OCI-LY7 (cell line): ENCODE measurements around the gene TAS2R50. TPM values are rescaled to one million over a fixed set of nuclear protein-coding genes. Genes with fewer than 3 reads are reported as not detected.
"Not testable (repeated sequence)": the region's sequence is repeated elsewhere in the genome, so short reads cannot be mapped to it uniquely, and the experiment has no call there.

Experiments
- Bru-seq: library from RNA; stranded (reverse); fragments of 400-500 nt; gene quantifications from one replicate; lab custom pipeline; 2021; lab: Mats Ljungman, UMichigan
- BruChase-seq, 2 experiments: library from RNA; stranded (reverse); fragments of 400-500 nt; gene quantifications; one replicate each; lab custom pipeline; 2021; lab: Mats Ljungman, UMichigan
- BruUV-seq: library from RNA; stranded (reverse); fragments of 400-500 nt; replicated peaks from 2 replicates; lab custom pipeline; 2021; lab: Mats Ljungman, UMichigan
- CTCF ChIA-PET: fragments of 300-600 bp; sonication (Branson Sonifier 250); formaldehyde crosslinking; loops from one replicate; lab custom pipeline; 2022; ENCODE audit warnings: antibody characterized with exemption; ENCODE audit not compliant: unreplicated experiment; lab: Charles Lee
- POLR2A ChIA-PET: fragments of 300-600 bp; sonication (Branson Sonifier 250); formaldehyde crosslinking; loops from one replicate; lab custom pipeline; 2022; ENCODE audit warnings: antibody characterized with exemption; lab: Charles Lee
- DNase-seq: peaks from one replicate; pipeline ENCODE4 v3.0.0-alpha.2; 2015; ENCODE audit warnings: low spot score
- H2AFZ ChIP-seq: fragments of 200-600 bp; sonication (generic), shearing (Covaris generic); 2 replicates; pipeline ENCODE4 v1.6.1; 2014; ENCODE audit warnings: mild to moderate bottlenecking, antibody characterized with exemption, low read length, moderate library complexity
- H3K27ac ChIP-seq: fragments of 200-600 bp; sonication (generic); 2 replicates; pipeline ENCODE4 v1.5.1; 2014; ENCODE audit warnings: mixed run types, low read depth, mild to moderate bottlenecking, moderate library complexity, low read length, inconsistent platforms; ENCODE audit not compliant: poor library complexity, severe bottlenecking
- H3K36me3 ChIP-seq: fragments of 200-600 bp; sonication (generic); 2 replicates; pipeline ENCODE4 v1.6.1; 2014; ENCODE audit warnings: mild to moderate bottlenecking, antibody characterized with exemption, low read length, moderate library complexity, mixed read lengths; ENCODE audit not compliant: insufficient read depth
- H3K4me1 ChIP-seq: fragments of 200-600 bp; sonication (generic); 2 replicates; pipeline ENCODE4 v1.5.1; 2014; ENCODE audit warnings: mild to moderate bottlenecking, low read length; ENCODE audit not compliant: insufficient read depth, poor library complexity, severe bottlenecking
- H3K4me2 ChIP-seq: fragments of 200-600 bp; sonication (generic); 2 replicates; pipeline ENCODE4 v1.6.1; 2014; ENCODE audit warnings: mild to moderate bottlenecking, low read length
- H3K4me3 ChIP-seq: fragments of 200-600 bp; sonication (generic); 2 replicates; pipeline ENCODE4 v1.5.1; 2014; ENCODE audit warnings: mild to moderate bottlenecking, low read depth, low read length; ENCODE audit not compliant: poor library complexity, severe bottlenecking
- H3K79me2 ChIP-seq: fragments of 200-600 bp; sonication (generic); 2 replicates; pipeline ENCODE4 v1.6.1; 2016; ENCODE audit warnings: low read depth, mild to moderate bottlenecking, low read length, moderate library complexity, mixed read lengths; ENCODE audit not compliant: insufficient read depth
- H3K9me2 ChIP-seq: fragments of 200-600 bp; sonication (generic); 2 replicates; pipeline ENCODE4 v1.6.1; 2016; ENCODE audit warnings: mild to moderate bottlenecking, low read length, mixed read lengths; ENCODE audit not compliant: insufficient read depth
- H3K9me3 ChIP-seq: fragments of 200-600 bp; sonication (generic); 2 replicates; pipeline ENCODE4 v1.6.1; 2014; ENCODE audit warnings: mild to moderate bottlenecking, mixed run types, low read length, mixed read lengths
- H4K20me1 ChIP-seq: fragments of 200-600 bp; sonication (generic); 2 replicates; pipeline ENCODE4 v1.6.1; 2014; ENCODE audit warnings: mild to moderate bottlenecking, antibody characterized with exemption, low read length, moderate library complexity, mixed read lengths; ENCODE audit not compliant: insufficient read depth
- EZH2phosphoT487 ChIP-seq: fragments of 200-600 bp; sonication (generic); IDR thresholded peaks from 2 replicates; pipeline ENCODE4 v1.6.1; 2018; ENCODE audit warnings: low read depth, borderline replicate concordance, mild to moderate bottlenecking, mixed run types, antibody characterized with exemption, low read length, moderate library complexity, mixed read lengths
- intact Hi-C: fragments of 100-400 bp; cut with micrococcal nuclease; formaldehyde crosslinking; loops from one replicate; pipeline ENCODE4 v1.10.0; 2022; ENCODE audit not compliant: unreplicated experiment
- long read RNA-seq: library from polyadenylated mRNA; stranded (forward); transcript quantifications from one replicate; pipeline ENCODE4 v2.0.0, GENCODE V29; 2022
- total RNA-seq, 2 experiments: library from RNA; depleted of rRNA in 1 of 2; stranded (reverse); fragments of >200 nt in 1 of 2; shearing (Covaris generic) in 1 of 2; gene quantifications; 2 replicates each; pipeline ENCODE4 v1.2.3, GENCODE V29; 2014 to 2022
- TF ChIP-seq, protein P1 (sequence below): fragments of 200-600 bp; sonication (generic); conservative IDR thresholded peaks from 2 replicates; pipeline ENCODE4 v1.5.1; 2014; ENCODE audit warnings: mild to moderate bottlenecking, antibody characterized with exemption, low read length, moderate library complexity, mixed read lengths

Gene TAS2R50, protein sequence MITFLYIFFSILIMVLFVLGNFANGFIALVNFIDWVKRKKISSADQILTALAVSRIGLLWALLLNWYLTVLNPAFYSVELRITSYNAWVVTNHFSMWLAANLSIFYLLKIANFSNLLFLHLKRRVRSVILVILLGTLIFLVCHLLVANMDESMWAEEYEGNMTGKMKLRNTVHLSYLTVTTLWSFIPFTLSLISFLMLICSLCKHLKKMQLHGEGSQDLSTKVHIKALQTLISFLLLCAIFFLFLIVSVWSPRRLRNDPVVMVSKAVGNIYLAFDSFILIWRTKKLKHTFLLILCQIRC
- total RNA-seq (2014; rRNA removed; shearing (Covaris generic)) = 1.4 and 1.6 TPM in 2 replicates
- total RNA-seq (2022) = 0.76 and 1.4 TPM in 2 replicates
- percentile 62 among the genes with signal in this experiment for Bru-seq, nascent RNA
- percentile 50 among the genes with signal in this experiment for BruChase-seq, experiment 1, labeled RNA remaining after a 6-hour chase
- percentile 67 among the genes with signal in this experiment for BruChase-seq, experiment 2, labeled RNA remaining after a 2-hour chase
- long read RNA-seq = 0 reads

DNA sequence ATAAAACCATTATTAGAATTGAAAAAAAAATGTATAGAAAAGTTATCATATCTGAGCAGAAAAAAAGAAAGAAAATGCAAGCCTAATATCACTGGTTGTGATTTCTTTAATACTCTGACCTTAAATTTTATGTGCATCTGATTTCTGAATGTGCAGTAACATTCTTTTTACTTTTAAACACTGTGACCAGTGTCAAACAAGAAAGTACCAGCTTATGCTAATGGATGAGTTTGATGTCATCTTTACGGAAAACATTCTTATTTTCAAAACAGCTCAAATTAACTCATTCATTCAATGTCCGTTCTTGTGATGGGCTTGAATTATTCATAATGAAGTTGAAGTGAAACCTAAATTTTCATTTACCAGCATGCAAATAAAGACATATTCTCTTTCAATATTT, at the start of gene TAS2R50:
Gene TAS2R50, minus strand, starts transcription at position 101 of the 400 bp plus-strand sequence. Its CDS starts 52 bp downstream, at position 49.
- no TSS peak for BruUV-seq
- no peaks in the 10 kb centered on the region; the same call in 1 of the 2 replicates for H4K20me1 ChIP-seq
- no peaks in the 10 kb centered on the region for H3K79me2 ChIP-seq
- no peaks in the 10 kb centered on the region for H3K4me1 ChIP-seq
- TF ChIP-seq, protein P1, sequence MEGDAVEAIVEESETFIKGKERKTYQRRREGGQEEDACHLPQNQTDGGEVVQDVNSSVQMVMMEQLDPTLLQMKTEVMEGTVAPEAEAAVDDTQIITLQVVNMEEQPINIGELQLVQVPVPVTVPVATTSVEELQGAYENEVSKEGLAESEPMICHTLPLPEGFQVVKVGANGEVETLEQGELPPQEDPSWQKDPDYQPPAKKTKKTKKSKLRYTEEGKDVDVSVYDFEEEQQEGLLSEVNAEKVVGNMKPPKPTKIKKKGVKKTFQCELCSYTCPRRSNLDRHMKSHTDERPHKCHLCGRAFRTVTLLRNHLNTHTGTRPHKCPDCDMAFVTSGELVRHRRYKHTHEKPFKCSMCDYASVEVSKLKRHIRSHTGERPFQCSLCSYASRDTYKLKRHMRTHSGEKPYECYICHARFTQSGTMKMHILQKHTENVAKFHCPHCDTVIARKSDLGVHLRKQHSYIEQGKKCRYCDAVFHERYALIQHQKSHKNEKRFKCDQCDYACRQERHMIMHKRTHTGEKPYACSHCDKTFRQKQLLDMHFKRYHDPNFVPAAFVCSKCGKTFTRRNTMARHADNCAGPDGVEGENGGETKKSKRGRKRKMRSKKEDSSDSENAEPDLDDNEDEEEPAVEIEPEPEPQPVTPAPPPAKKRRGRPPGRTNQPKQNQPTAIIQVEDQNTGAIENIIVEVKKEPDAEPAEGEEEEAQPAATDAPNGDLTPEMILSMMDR = no peak
- no peak for TF ChIP-seq EZH2phosphoT487
- no peak within 1 kb of the TSS for H3K4me2 ChIP-seq
- ChIA-PET POLR2A (no interaction called here), CTCF (no interaction called here)
- DNase-seq = no peak
- no peaks in the 10 kb centered on the region for H3K9me2 ChIP-seq
- no peaks in the 10 kb centered on the region for H3K9me3 ChIP-seq
- H3K27ac ChIP-seq = no peak within 1 kb of the TSS
- no peaks in the 10 kb centered on the region for H3K36me3 ChIP-seq
- no peak within 1 kb of the TSS for H2AFZ ChIP-seq
- no peak within 1 kb of the TSS for H3K4me3 ChIP-seq
- intact Hi-C loops = no loop called here

DNA sequence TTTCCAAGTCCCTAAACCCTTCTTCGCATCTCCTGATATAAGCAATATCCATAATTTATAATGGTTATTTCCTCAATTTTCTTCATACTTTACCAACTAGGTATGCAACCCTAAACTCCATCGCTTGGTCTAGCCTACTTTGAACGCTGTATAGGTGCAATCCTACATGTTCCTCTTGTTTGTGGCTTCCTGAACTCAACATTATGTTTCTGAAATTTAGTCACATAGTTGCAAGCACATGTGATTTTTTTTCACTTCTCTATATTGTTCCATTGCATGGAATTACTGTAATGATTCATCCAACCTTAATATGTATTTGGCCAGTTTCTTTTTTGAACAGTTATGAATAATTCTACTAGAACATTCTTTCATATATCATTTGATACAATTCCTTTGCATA, 47.2 kb upstream of the TAS2R50 start:
- H3K79me2 ChIP-seq, H3K9me2 ChIP-seq, H3K4me1 ChIP-seq, H3K4me2 ChIP-seq, POLR2A ChIA-PET, CTCF ChIA-PET, H3K4me3 ChIP-seq, H3K27ac ChIP-seq, H3K9me3 ChIP-seq, H3K36me3 ChIP-seq, H2AFZ ChIP-seq, H4K20me1 ChIP-seq, BruUV-seq, intact Hi-C loops, DNase-seq: not testable (repeated sequence)

DNA sequence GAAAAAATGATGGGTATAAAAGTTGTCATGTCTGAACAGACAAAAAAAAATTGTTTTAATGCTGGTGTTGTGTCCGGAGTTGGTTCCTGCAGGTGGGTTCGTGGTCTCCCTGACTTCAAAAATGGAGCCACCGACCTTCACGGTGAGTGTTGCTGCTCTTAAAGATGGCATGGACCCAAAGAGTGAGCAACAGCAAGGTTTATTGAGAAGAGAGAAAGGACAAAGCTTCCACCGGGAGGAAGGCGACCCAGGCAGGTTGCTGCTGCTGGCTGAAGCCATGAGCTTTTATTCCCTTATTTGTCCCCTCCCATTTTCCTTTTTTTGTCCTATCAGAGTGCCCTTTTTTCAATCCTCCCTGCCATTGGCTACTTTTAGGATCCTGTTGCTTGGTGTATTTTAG, 44.6 kb upstream of the TAS2R50 start, which contains the start of gene TAS2R31:
Gene TAS2R31, minus strand, starts transcription at position 101 of the 400 bp plus-strand sequence. Its CDS starts 72 bp downstream, at position 29.
- Histone ChIP-seq H3K36me3 (no peaks in the 10 kb centered on the region), H3K9me3 (no peaks in the 10 kb centered on the region), H3K4me2 (no peak within 1 kb of the TSS), H4K20me1 (no peaks in the 10 kb centered on the region), H3K27ac (no peak within 1 kb of the TSS), H3K4me1 (no peaks in the 10 kb centered on the region), H2AFZ (no peak within 1 kb of the TSS), H3K4me3 (no peak within 1 kb of the TSS), H3K9me2 (no peaks in the 10 kb centered on the region), H3K79me2 (no peaks in the 10 kb centered on the region)
- no peak for DNase-seq
- intact Hi-C loops = no loop called here
- CTCF ChIA-PET = interaction anchor here (0.6 kb wide), 1 partner anchor 1849 kb away, joined by 3 read pairs; no protein-coding TSS in a partner anchor
- no TSS peak for BruUV-seq
- TF ChIP-seq, protein P1 = no peak
- TF ChIP-seq EZH2phosphoT487 = no peak
- POLR2A ChIA-PET = no interaction called here
